ENCODE results near the gene CNTFR.

The CNTFR gene

DNA sequence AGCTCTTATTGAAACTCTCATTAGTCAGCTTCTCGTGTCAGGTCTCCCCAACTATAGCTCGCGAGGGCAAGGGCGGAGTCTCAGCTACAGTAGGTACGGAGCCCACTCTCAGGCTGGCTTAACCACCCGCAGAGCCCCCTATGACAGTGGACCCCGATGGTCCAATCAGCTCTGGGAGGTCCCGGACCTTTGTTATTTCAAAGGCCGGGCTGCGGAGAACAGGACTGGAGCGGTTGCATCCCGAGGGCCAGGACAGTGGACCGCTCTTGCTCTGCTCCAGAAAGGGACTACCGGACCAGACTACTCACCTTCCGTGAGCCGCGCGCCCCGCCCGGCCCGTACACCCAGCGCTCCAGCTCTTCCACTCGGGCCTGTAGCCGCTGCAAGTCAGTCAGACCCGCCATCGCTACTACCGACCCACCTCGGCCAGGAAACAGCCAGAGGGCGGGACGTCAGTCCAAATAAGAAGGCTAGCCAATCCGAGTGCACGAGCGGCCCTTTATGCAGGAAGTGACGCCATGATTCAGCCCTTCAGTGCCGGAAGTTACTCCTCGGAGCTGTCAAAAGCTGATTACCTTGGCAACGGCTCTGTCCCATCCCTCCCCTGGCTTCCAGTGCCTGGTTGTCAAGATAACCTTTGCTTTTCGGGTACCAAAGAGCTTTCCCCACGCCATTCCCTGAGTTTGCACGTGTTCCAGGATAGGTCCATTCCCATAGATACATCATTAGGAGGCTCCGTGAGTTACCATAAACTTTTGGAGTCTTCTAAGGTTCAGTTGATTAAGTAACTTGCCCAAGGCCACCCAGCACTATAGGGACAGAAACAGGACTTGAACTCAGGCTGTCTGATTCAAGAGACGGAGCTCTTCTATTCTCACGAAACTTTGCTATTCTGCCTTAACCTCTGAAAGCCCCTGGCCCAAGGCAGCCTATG is 30.8 kb upstream of the CNTFR start, which contains the start of gene DCTN3:
Gene DCTN3 (minus strand): TSS at position 435 of the 934 bp plus-strand sequence. CDS start 31 bp downstream, at position 404.
- CTCF ChIA-PET: interaction anchor here (0.6 to 1.8 kb wide), 6 partner anchors 8 to 542 kb away, joined by 3 to 9 read pairs (median 4); partner anchors contain the start of genes RPP25L and UNC13B
- no peak for TF ChIP-seq CTCF (conservative IDR thresholded peaks at IDR 0.05; ENCODE audit: low read depth)
- peak; percentile 98 for DNase-seq (ENCODE audit: low spot score)
- peak within 1 kb of the TSS; percentile 62 for H3K27ac ChIP-seq
- POLR2A ChIA-PET (ENCODE audit: low non-redundant PET): interaction anchor here (1.1 kb wide), 1 partner anchor 15 kb away, joined by 3 read pairs; no protein-coding TSS in a partner anchor

DNA sequence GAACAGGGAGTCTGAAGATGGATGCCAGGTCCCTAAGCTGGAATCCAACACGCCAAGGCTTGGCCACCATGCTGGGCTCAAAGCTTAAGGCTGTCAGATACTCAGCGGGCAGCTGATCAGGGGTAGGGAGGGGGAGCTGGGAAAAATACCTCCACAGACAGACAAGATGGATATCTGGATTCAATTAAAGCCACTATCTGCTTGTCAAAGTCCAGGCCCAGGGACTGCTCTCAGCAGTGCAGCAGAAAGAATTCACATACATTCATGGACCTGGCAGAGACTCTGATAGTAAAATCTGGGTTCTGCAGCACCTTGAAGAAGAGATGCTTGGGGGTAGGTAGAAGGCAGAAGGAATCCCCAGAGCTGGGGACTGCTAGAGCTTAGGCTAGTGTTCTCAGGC is 25.6 kb upstream of the CNTFR start:
- ChIA-PET CTCF (interaction anchor here (1.1 kb wide), 1 partner anchor 23 kb away, joined by 5 read pairs; no protein-coding TSS in a partner anchor), POLR2A (ENCODE audit: low non-redundant PET) (no interaction called here)
- H3K27ac ChIP-seq: no peak overlapping the region
- no peak for TF ChIP-seq CTCF (conservative IDR thresholded peaks at IDR 0.05; ENCODE audit: low read depth)
- DNase-seq (ENCODE audit: low spot score): no peak

- peak; percentile 92 for DNase-seq (ENCODE audit: low spot score)
- ChIA-PET POLR2A (ENCODE audit: low non-redundant PET) (no interaction called here), CTCF (interaction anchor here (0.6 to 1.6 kb wide), 5 partner anchors 8 to 166 kb away, joined by 3 to 12 read pairs (median 3); partner anchors contain the start of gene DCTN3)
- peak; percentile 99 for TF ChIP-seq CTCF (conservative IDR thresholded peaks at IDR 0.05; ENCODE audit: low read depth)
- H3K27ac ChIP-seq: peak overlapping the region; percentile 95
Measured at GRCh38 chr9:34612788-34613390, 23.4 kb upstream of the CNTFR start.

GRCh38 chr9:34611811-34612787 is 22.6 kb upstream of the CNTFR start, which contains the start of gene RPP25L:
Gene RPP25L (minus strand): TSS chr9:34612097. CDS start chr9:34611296, 801 bp downstream.
- H3K27ac ChIP-seq: peak within 1 kb of the TSS; percentile 95
- ChIA-PET POLR2A (ENCODE audit: low non-redundant PET) (interaction anchor here (0.6 kb wide), 1 partner anchor 123 kb away, joined by 3 read pairs; no protein-coding TSS in a partner anchor), CTCF (interaction anchor here (0.6 to 1.6 kb wide), 3 partner anchors 8 to 69 kb away, joined by 3 to 4 read pairs (median 3); partner anchors contain the start of gene DCTN3)
- TF ChIP-seq CTCF (conservative IDR thresholded peaks at IDR 0.05; ENCODE audit: low read depth): no peak
- DNase-seq (ENCODE audit: low spot score): peak; percentile 94

- no peak for TF ChIP-seq CTCF (conservative IDR thresholded peaks at IDR 0.05; ENCODE audit: low read depth)
- ChIA-PET POLR2A (ENCODE audit: low non-redundant PET) (interaction anchor here (0.6 to 0.9 kb wide), 2 partner anchors 35 to 123 kb away, joined by 3 read pairs; partner anchors contain the start of gene GALT), CTCF (interaction anchor here (0.6 kb wide), 1 partner anchor 9 kb away, joined by 3 read pairs; no protein-coding TSS in a partner anchor)
- H3K27ac ChIP-seq: peak overlapping the region; percentile 95
- DNase-seq (ENCODE audit: low spot score): no peak
Measured at GRCh38 chr9:34611251-34611810, 21.8 kb upstream of the CNTFR start.

All from RWPE1 (cell line).